B cell (primary cell): ENCODE results near the gene LRRC8E. TPM values are rescaled to one million over a fixed set of nuclear protein-coding genes. Genes with fewer than 3 reads are reported as not detected.

ENCODE experiments used
- ATAC-seq: fragments of 200-7000 bp; cut with Tn5 transposase; one replicate; pipeline ENCODE4 v1.10.0; 2021; ENCODE audit warnings: low read depth, mild to moderate bottlenecking, moderate number of reproducible peaks, moderate library complexity
- CTCF ChIA-PET: fragments of 350-600 bp; sonication (Branson Sonifier 250); formaldehyde crosslinking; loops from one replicate; lab custom pipeline; 2021; ENCODE audit warnings: antibody characterized with exemption, inconsistent platforms; lab: Charles Lee
- POLR2A ChIA-PET: fragments of 350-600 bp; sonication (Branson Sonifier 250); formaldehyde crosslinking; loops from one replicate; lab custom pipeline; 2021; ENCODE audit warnings: antibody characterized with exemption; lab: Charles Lee
- DNase-seq: peaks from one replicate; pipeline ENCODE4 v3.0.0; 2013
- H2AFZ ChIP-seq: 2 replicates; pipeline ENCODE4 v1.6.1; 2012; ENCODE audit warnings: mild to moderate bottlenecking, low read depth, low read length; ENCODE audit not compliant: insufficient read depth, poor library complexity, severe bottlenecking
- H3K27ac ChIP-seq, 2 donors: 1 replicate in 1 of 2; 2 replicates in 1 of 2; pipeline ENCODE4 v1.5.1; 2012 to 2013; ENCODE audit warnings: low read length in 2 of 2, mild to moderate bottlenecking in 2 of 2, moderate library complexity in 1 of 2
- H3K27me3 ChIP-seq, 4 experiments: fragments of 200-600 bp in 1 of 4; sonication (generic) in 1 of 4; replicated peaks in 1 of 4; 1 replicate in 2 of 4; 2 replicates in 2 of 4; pipeline versions ENCODE4 v1.6.1 to v1.7.0; 2013 to 2016; ENCODE audit warnings: low read length in 3 of 4, mild to moderate bottlenecking in 2 of 4, mixed read lengths in 1 of 4, moderate library complexity in 1 of 4; ENCODE audit not compliant: insufficient read depth in 4 of 4, control insufficient read depth in 3 of 4; ENCODE audit errors: control extremely low read depth in 1 of 4
- H3K36me3 ChIP-seq, 2 experiments: replicated peaks in 1 of 2; 1 replicate in 1 of 2; 2 replicates in 1 of 2; pipeline versions ENCODE4 v1.6.1 to v1.7.1; 2013; ENCODE audit warnings: low read length in 1 of 2; ENCODE audit not compliant: insufficient read depth in 2 of 2, control insufficient read depth in 1 of 2; ENCODE audit errors: control extremely low read depth in 1 of 2, extremely low read depth in 1 of 2
- H3K4me1 ChIP-seq, 2 donors: fragments of 200-600 bp in 1 of 2; sonication (generic) in 1 of 2; 1 replicate in 1 of 2; 2 replicates in 1 of 2; pipeline versions ENCODE4 v1.5.1 to v1.6.1; 2013 to 2017; ENCODE audit warnings: low read length in 2 of 2; ENCODE audit not compliant: control insufficient read depth in 2 of 2, insufficient read depth in 2 of 2
- H3K4me2 ChIP-seq: replicated peaks from 2 replicates; pipeline ENCODE3; 2012; ENCODE audit warnings: mild to moderate bottlenecking, low read depth, low read length; ENCODE audit not compliant: poor library complexity, severe bottlenecking
- H3K4me3 ChIP-seq, 5 experiments: fragments of 200-600 bp in 1 of 5; sonication (generic) in 1 of 5; 1 replicate in 3 of 5; 2 replicates in 2 of 5; pipeline versions ENCODE4 v1.5.1 to v1.7.0; 2011 to 2016; ENCODE audit warnings: low read length in 4 of 5, mild to moderate bottlenecking in 4 of 5, low read depth in 2 of 5, control low read depth in 1 of 5, moderate library complexity in 1 of 5; ENCODE audit not compliant: insufficient read depth in 1 of 5; ENCODE audit errors: control extremely low read depth in 1 of 5, extremely low read depth in 1 of 5
- H3K79me2 ChIP-seq: fragments of 200-600 bp; sonication (generic); one replicate; pipeline ENCODE4 v1.6.0; 2016; ENCODE audit warnings: low read length; ENCODE audit not compliant: control insufficient read depth, insufficient read depth
- H3K9ac ChIP-seq: fragments of 200-600 bp; sonication (generic); 2 replicates; pipeline ENCODE4 v1.6.1; 2017; ENCODE audit warnings: mild to moderate bottlenecking, low read length, moderate library complexity
- H3K9me3 ChIP-seq, 3 donors: one replicate each; pipeline versions ENCODE4 v1.6.1 to v1.7.1; 2013; ENCODE audit warnings: low read length in 2 of 3; ENCODE audit not compliant: control insufficient read depth in 2 of 3, insufficient read depth in 1 of 3; ENCODE audit errors: control extremely low read depth in 1 of 3
- H4K20me1 ChIP-seq: 2 replicates; pipeline ENCODE4 v1.6.0; 2012; ENCODE audit warnings: mild to moderate bottlenecking, low read length; ENCODE audit not compliant: insufficient read depth, control insufficient read depth, poor library complexity, severe bottlenecking
- H3K27ac Mint-ChIP-seq: one replicate; pipeline ENCODE4 v1.8.0; 2021; ENCODE audit warnings: mixed read lengths
- H3K27me3 Mint-ChIP-seq: one replicate; pipeline ENCODE4 v1.8.0; 2021; ENCODE audit warnings: mixed read lengths
- H3K4me1 Mint-ChIP-seq: one replicate; pipeline ENCODE4 v1.8.0; 2021; ENCODE audit warnings: mixed read lengths
- H3K4me3 Mint-ChIP-seq: one replicate; pipeline ENCODE4 v1.8.0; 2021; ENCODE audit warnings: mixed read lengths
- H3K9me3 Mint-ChIP-seq: one replicate; pipeline ENCODE4 v1.8.0; 2022; ENCODE audit warnings: mixed read lengths; ENCODE audit not compliant: insufficient read depth
- EZH2 ChIP-seq: IDR thresholded peaks from 2 replicates; pipeline ENCODE4 v1.6.1; 2012; ENCODE audit warnings: borderline replicate concordance, low read depth, mild to moderate bottlenecking, moderate library complexity, low read length; ENCODE audit not compliant: insufficient read depth, poor library complexity, severe bottlenecking
- WGBS: methylation state at CpG from one replicate; pipeline ENCODE4 v1.1.5; 2013; ENCODE audit warnings: missing lambda C conversion rate; ENCODE audit not compliant: insufficient coverage; 5-methylcytosine and 5-hydroxymethylcytosine counted together
- intact Hi-C: fragments of 100-400 bp; cut with micrococcal nuclease; formaldehyde crosslinking; loops from one replicate; pipeline ENCODE4 v1.10.0; 2022
- polyA plus RNA-seq: library from polyadenylated mRNA; depleted of rRNA; stranded (reverse); fragments of >200 nt; gene quantifications from 2 replicates; pipeline ENCODE4 v1.2.3, GENCODE V29; 2012
- total RNA-seq, 2 donors: library from RNA; stranded (reverse); fragments of 120-200 nt in 1 of 2; gene quantifications; 1 replicate in 1 of 2; 2 replicates in 1 of 2; pipeline versions ENCODE4 v1.2.3 to v1.2.4, GENCODE V29; 2013 to 2022
- TF ChIP-seq, protein P1 (sequence below): fragments of 200-600 bp; IDR thresholded peaks from one replicate; pipeline ENCODE4 v1.8.0; 2022; ENCODE audit warnings: antibody characterized with exemption, mild to moderate bottlenecking

Gene LRRC8E
- total and polyA plus RNA-seq, 2 donors (not counting 1 experiment from before 2014, with no cell fraction given), result not detected

DNA sequence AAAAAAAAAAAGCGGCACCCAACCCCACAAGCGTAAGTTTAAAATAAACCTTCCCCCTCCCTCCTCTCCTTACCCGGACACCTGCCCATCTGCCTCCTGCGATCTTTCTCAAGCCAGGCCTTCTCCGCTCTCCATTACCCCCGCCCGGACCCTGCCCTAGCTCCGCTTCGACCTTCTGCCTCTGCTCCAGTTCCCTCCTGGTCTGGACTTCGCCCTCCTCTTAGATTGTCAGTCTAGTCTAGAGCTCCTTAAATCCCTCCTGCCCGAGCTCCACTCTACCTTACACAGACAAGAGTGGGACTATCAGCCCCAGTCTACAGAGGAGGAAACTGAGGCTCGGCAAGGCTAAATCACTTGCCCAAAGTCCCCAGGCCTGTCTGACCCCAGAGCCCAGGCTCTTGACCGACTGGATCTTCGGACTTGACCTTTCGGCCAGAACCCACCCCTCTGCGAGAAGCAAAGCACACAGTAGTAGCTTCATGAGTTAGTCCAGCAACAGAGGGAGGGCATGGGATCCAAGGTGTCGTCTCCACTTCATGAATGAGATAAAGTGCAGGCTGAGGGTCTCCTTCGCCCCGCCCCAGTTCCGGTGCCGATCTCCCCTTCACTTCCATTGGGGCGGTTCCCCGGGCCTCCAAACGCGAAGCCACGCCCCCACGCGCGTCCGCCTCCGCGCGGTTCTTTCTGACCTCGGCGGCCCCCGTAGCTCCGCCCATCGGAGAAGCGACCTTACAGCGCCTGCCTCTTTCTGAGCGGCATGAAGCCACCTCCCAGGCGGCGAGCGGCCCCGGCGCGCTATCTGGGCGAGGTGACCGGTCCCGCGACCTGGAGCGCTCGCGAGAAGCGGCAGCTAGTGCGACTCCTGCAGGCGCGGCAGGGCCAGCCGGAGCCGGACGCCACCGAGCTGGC lies 31.6 kb downstream of the LRRC8E start, which contains the start of gene SNAPC2:
Gene SNAPC2, plus strand, starts transcription at position 729 of the 909 bp plus-strand sequence. Its CDS starts 29 bp downstream, at position 758.
- peak within 1 kb of the TSS; percentile 72 for H3K9ac ChIP-seq
- Mint-ChIP-seq H3K27me3 (peaks cover 22% of the 10 kb centered on the region), H3K9me3 (no peaks in the 10 kb centered on the region), H3K27ac (peak within 1 kb of the TSS; percentile 96), H3K4me3 (peak within 1 kb of the TSS; percentile 95), H3K4me1 (peaks cover 48% of the 10 kb centered on the region)
- ATAC-seq (peak; percentile 56), DNase-seq (peak; percentile 99)
- H3K9me3 ChIP-seq, result peaks cover 0 to 28% (median 0%) of the 10 kb centered on the region in 3 donors
- peak within 1 kb of the TSS; percentile 73 to 74 for H3K27ac ChIP-seq
- peaks cover 0 to 13% of the 10 kb centered on the region in 2 experiments for H3K36me3 ChIP-seq
- POLR2A ChIA-PET, result interaction anchor here (0.5 to 2.8 kb wide), 12 partner anchors 8 to 472 kb away, joined by 3 to 29 read pairs (median 6); partner anchors contain the start of genes MAP2K7 and TIMM44
- intact Hi-C loops, result loop anchor here (1.0 kb wide), 7 partner anchors 17 to 398 kb away; partner anchors contain the start of genes ELAVL1, MAP2K7, MCOLN1 and TIMM44
- peaks cover 0 to 42% (median 24%) of the 10 kb centered on the region in 4 experiments for H3K27me3 ChIP-seq
- H3K4me1 ChIP-seq, result peaks cover 57 to 61% of the 10 kb centered on the region in 2 donors
- WGBS, result 5% methylated on average over 61 of the region's 62 CpGs
- peak within 1 kb of the TSS; percentile 92 for H2AFZ ChIP-seq
- H4K20me1 ChIP-seq, result peaks cover 54% of the 10 kb centered on the region
- CTCF ChIA-PET, result interaction anchor here (0.9 to 3.8 kb wide), 8 partner anchors 9 to 290 kb away, joined by 3 to 28 read pairs (median 6); partner anchors contain the start of genes MAP2K7, PET100 and TIMM44
- peak within 1 kb of the TSS; percentile 93 for H3K4me2 ChIP-seq
- peak within 1 kb of the TSS; percentile 55 to 84 (median 75) for H3K4me3 ChIP-seq
- TF ChIP-seq EZH2, result no peak
- TF ChIP-seq, protein P1, sequence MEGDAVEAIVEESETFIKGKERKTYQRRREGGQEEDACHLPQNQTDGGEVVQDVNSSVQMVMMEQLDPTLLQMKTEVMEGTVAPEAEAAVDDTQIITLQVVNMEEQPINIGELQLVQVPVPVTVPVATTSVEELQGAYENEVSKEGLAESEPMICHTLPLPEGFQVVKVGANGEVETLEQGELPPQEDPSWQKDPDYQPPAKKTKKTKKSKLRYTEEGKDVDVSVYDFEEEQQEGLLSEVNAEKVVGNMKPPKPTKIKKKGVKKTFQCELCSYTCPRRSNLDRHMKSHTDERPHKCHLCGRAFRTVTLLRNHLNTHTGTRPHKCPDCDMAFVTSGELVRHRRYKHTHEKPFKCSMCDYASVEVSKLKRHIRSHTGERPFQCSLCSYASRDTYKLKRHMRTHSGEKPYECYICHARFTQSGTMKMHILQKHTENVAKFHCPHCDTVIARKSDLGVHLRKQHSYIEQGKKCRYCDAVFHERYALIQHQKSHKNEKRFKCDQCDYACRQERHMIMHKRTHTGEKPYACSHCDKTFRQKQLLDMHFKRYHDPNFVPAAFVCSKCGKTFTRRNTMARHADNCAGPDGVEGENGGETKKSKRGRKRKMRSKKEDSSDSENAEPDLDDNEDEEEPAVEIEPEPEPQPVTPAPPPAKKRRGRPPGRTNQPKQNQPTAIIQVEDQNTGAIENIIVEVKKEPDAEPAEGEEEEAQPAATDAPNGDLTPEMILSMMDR, result no peak
- H3K79me2 ChIP-seq, result peaks cover 6% of the 10 kb centered on the region
